ENCODE data around the gene FOLR1.
"Not testable (repeated sequence)": the region's sequence is repeated elsewhere in the genome, so short reads cannot be mapped to it uniquely, and the experiment has no call there.

The FOLR1 gene

DNA sequence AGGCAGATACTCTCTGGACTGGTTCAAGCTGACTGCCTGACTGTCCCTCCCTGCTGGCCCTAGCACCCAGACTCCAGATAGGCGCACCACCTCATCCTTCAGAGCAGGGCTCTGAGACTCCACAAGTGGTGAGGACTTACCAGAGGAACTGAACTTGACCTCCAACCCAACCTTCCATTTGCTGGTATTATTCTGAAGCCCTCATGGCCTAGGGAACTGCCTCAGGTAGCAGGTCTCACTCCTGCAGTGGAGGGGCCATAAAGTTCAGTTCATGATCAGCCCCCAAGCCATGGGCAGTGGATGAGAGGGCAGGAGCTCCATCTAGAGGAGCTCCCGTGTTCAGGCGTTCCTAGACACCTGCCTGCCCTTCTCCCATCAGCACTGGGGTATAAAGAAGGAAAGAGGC is 10.4 kb upstream of the FOLR1 start:
- not testable (repeated sequence) for H3K4me2 ChIP-seq (ENCODE audit: low read length); H3K4me3 ChIP-seq (ENCODE audit: low read depth, low read length, poor library complexity, severe bottlenecking); H3F3A ChIP-seq (ENCODE audit: insufficient read depth, low read length); H3K9me3 ChIP-seq (ENCODE audit: low read length); H3K79me2 ChIP-seq (ENCODE audit: insufficient read depth, low read length); H3K4me1 ChIP-seq (ENCODE audit: insufficient read depth, low read length, severe bottlenecking); H3K36me3 ChIP-seq (ENCODE audit: insufficient read depth, low read length); H3K27ac ChIP-seq (ENCODE audit: low read depth, low read length, poor library complexity, severe bottlenecking); H4K20me1 ChIP-seq (ENCODE audit: insufficient read depth, low read length); H2AFZ ChIP-seq (ENCODE audit: low read length); H3K9me2 ChIP-seq (ENCODE audit: low read depth, low read length); H3K27me3 ChIP-seq (ENCODE audit: insufficient read depth, low read length); H3K9ac ChIP-seq (ENCODE audit: low read length)
- TF ChIP-seq, protein P1, sequence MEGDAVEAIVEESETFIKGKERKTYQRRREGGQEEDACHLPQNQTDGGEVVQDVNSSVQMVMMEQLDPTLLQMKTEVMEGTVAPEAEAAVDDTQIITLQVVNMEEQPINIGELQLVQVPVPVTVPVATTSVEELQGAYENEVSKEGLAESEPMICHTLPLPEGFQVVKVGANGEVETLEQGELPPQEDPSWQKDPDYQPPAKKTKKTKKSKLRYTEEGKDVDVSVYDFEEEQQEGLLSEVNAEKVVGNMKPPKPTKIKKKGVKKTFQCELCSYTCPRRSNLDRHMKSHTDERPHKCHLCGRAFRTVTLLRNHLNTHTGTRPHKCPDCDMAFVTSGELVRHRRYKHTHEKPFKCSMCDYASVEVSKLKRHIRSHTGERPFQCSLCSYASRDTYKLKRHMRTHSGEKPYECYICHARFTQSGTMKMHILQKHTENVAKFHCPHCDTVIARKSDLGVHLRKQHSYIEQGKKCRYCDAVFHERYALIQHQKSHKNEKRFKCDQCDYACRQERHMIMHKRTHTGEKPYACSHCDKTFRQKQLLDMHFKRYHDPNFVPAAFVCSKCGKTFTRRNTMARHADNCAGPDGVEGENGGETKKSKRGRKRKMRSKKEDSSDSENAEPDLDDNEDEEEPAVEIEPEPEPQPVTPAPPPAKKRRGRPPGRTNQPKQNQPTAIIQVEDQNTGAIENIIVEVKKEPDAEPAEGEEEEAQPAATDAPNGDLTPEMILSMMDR (IDR thresholded peaks at IDR 0.05; ENCODE audit: low read length): peak; percentile 9; the same call in 1 of the 2 replicates

DNA sequence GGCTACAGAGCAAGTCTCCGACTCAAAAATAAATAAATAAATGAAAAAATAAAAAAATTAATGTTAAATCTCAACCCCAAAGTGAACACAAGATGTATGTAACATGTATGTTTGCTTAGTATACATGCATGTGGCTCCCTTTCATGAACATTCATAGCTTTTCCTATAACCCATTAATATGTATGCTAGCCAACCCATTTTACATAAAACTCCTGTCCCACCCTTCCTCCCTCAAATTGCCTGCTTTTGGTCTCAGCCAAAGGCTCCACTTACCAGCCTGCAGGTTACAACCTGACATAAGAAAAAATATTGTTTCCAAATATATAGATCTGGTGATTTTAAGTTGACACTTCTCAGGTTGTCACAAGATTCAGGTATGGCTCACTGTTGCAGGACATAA is 3.7 kb upstream of the FOLR1 start:
- no peaks in the 10 kb centered on the region for H3K4me1 ChIP-seq (ENCODE audit: insufficient read depth, low read length, severe bottlenecking)
- H3K27ac ChIP-seq (ENCODE audit: low read depth, low read length, poor library complexity, severe bottlenecking): no peak overlapping the region
- H3K27me3 ChIP-seq (ENCODE audit: insufficient read depth, low read length): no peaks in the 10 kb centered on the region; the same call in 1 of the 2 replicates
- no peak overlapping the region for H2AFZ ChIP-seq (ENCODE audit: low read length)
- H3F3A ChIP-seq (ENCODE audit: insufficient read depth, low read length): no peaks in the 10 kb centered on the region
- H3K36me3 ChIP-seq (ENCODE audit: insufficient read depth, low read length): no peaks in the 10 kb centered on the region
- TF ChIP-seq, protein P1 (IDR thresholded peaks at IDR 0.05; ENCODE audit: low read length): no peak
- TF ChIP-seq EZH2 (IDR thresholded peaks at IDR 0.05; ENCODE audit: borderline replicate concordance, low read length): no peak
- H3K79me2 ChIP-seq (ENCODE audit: insufficient read depth, low read length): no peaks in the 10 kb centered on the region
- H3K4me2 ChIP-seq (ENCODE audit: low read length): no peak overlapping the region
- no peaks in the 10 kb centered on the region for H4K20me1 ChIP-seq (ENCODE audit: insufficient read depth, low read length)
- no peaks in the 10 kb centered on the region for H3K9me3 ChIP-seq (ENCODE audit: low read length)
- no peak overlapping the region for H3K9ac ChIP-seq (ENCODE audit: low read length)
- H3K9me2 ChIP-seq (ENCODE audit: low read depth, low read length): no peaks in the 10 kb centered on the region
- H3K4me3 ChIP-seq (ENCODE audit: low read depth, low read length, poor library complexity, severe bottlenecking): no peak overlapping the region

DNA sequence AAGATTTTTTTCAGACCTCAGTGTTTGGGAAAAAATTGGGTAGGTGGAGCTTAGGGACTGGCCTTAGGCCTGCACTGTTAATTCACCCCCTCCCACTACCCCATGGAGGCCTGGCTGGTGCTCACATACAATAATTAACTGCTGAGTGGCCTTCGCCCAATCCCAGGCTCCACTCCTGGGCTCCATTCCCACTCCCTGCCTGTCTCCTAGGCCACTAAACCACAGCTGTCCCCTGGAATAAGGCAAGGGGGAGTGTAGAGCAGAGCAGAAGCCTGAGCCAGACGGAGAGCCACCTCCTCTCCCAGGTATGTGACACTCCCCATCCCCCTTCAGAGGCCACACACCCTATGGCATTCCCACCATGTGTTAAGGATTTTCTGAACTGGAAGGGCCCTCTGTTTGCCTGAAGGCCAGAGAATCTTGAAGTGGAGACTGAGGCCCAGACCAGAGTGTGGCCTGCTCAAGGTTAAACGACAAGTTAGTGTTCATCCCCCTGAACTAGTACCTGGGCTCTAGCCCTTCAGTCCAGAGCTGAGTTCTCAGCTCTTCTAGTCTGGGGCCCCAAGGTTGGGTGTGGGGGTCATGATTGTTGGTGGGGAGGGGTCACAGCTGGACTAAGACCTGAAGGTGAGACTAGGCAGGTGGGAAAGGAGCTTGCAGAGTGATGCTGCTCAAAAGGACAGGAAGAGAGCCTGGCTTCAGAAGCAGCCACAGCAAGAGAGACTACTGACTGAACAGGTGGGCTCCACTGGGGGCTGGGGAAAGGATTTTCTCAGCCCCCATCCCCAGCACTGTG is 2.3 kb upstream of the FOLR1 start:
- Histone ChIP-seq H3K4me2 (ENCODE audit: low read length) (no peak overlapping the region), H2AFZ (ENCODE audit: low read length) (no peak overlapping the region), H3K9me2 (ENCODE audit: low read depth, low read length) (no peaks in the 10 kb centered on the region), H3K79me2 (ENCODE audit: insufficient read depth, low read length) (no peaks in the 10 kb centered on the region), H3F3A (ENCODE audit: insufficient read depth, low read length) (no peaks in the 10 kb centered on the region), H3K9ac (ENCODE audit: low read length) (no peak overlapping the region), H4K20me1 (ENCODE audit: insufficient read depth, low read length) (no peaks in the 10 kb centered on the region), H3K9me3 (ENCODE audit: low read length) (no peaks in the 10 kb centered on the region), H3K4me3 (ENCODE audit: low read depth, low read length, poor library complexity, severe bottlenecking) (no peak overlapping the region), H3K36me3 (ENCODE audit: insufficient read depth, low read length) (no peaks in the 10 kb centered on the region), H3K4me1 (ENCODE audit: insufficient read depth, low read length, severe bottlenecking) (no peaks in the 10 kb centered on the region), H3K27me3 (ENCODE audit: insufficient read depth, low read length) (no peaks in the 10 kb centered on the region; the same call in 1 of the 2 replicates), H3K27ac (ENCODE audit: low read depth, low read length, poor library complexity, severe bottlenecking) (no peak overlapping the region)
- TF ChIP-seq EZH2 (IDR thresholded peaks at IDR 0.05; ENCODE audit: borderline replicate concordance, low read length): no peak
- TF ChIP-seq, protein P1 (IDR thresholded peaks at IDR 0.05; ENCODE audit: low read length): no peak
